GM21381 (cell line): ENCODE data around the gene KCNJ6.
"Not testable (repeated sequence)": the region's sequence is repeated elsewhere in the genome, so short reads cannot be mapped to it uniquely, and the experiment has no call there.

Source experiments
- ATAC-seq: cut with Tn5 transposase; IDR thresholded peaks from one replicate; pipeline ENCODE4 v1.9.1; 2021; ENCODE audit warnings: mild to moderate bottlenecking, moderate library complexity; ENCODE audit not compliant: unreplicated experiment

Gene KCNJ6

DNA sequence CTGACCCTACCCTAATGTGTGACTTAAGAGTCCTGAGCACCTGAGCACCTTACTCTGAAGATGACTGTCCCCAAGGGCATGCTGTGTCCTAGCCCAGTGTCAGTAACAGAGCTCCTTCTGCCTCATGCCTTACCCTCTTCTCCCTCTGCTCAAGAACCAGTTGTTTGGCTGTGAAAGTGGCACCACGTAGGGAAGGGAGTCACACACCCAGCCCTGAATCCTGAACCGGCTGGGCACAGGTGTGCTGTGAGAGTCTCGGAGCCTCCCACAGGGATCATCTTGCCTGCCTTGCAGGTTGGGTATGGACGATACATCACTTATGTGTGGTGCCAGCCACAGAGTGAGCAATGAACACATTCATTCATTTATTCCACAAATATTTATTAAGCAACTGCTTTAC, 329.1 kb downstream of the KCNJ6 start:
- ATAC-seq, result no peak

DNA sequence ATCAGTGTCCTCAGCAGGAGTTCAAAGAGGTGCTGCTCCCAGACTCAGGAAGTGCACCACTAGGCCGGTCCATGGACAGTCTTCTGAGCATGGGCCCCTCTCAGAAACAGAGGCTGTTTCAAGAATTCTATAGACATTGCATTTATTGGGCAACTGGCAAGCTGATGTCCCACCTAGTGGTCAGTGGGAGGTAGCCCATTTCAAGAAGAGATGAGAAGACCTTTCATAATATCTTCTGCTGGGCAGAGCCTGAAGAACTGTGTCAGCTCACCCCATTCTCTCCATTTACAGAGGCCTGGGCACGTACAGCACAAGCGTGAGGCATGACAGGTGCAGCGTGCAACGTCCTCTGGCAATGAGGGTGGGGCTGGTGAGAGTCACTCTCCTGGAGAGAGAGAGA, 333.7 kb downstream of the KCNJ6 start:
- ATAC-seq, result no peak

GRCh38 chr21:37580666-37581065, 335.6 kb downstream of the KCNJ6 start:
- ATAC-seq, result no peak

DNA sequence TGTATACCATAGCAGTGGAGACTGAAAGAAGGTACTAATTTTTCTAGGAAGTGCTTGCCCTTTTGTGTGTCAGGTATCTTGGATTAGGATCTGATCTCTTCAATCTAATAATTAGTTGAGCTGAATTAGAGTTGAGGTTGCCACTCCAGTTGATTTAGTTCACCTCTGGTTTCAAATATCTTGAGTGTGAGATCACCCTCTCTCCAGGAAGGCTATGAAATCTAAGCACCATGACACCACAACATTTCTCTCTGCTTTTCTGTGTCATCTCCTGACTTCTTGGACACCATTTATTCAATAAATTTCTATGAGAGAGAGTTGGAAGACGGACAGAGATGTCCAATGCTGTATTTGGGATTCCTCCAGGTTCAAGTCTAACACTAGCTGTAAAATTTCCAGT, 336.9 kb downstream of the KCNJ6 start:
- ATAC-seq, result no peak

DNA sequence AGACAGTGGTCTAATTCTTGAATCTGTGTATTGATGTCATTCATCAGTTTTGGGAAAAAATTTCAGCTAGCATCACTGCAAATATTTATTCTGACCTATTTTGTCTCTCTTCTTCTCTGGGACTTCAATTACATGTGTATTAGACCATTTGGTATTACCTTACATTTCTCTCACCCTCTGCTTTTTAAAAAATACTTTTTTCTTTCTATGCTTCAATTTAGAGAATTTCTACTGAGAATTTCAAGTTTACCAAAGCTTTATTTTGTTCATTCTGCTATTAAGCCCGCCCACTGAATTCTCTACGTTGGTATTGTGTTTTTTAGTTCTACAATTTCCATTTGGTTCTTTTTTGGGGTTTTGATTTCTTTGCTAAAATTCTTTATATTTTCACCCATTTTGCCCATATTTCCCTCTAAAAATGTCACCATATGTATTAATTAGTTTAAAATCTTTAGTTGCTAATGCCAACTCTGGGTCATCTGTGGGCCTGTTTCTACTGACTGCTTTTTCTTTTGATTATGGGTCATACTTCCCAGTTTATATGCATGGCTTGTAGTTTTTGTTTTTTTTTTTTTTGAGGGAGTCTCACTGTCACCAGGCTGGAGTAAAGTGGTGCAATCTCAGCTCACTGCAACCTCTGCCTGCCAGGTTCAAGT, 337.7 kb downstream of the KCNJ6 start:
- ATAC-seq, result no peak

DNA sequence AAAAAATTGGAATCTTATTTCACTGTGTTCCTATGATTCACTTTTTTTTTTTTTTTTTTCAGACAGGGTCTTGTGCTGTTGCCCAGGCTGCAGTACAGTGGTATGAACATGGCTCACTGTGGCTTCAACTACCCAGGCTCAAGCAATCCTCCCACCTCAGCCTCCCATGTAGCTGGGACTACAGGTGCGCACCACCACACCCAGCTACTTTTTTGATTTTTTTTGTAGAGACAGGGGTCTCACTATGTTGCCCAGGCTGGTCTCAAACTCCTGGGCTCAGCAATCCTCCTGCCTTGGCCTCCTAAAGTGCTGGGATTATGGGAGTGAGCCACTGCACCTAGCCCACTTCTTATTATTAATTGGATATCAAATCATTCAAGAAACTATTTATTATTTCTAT, 339.3 kb downstream of the KCNJ6 start:
- ATAC-seq, result not testable (repeated sequence)

- ATAC-seq, result no peak
These were observed 340.7 kb downstream of the KCNJ6 start for GRCh38 chr21:37575580-37575979.

- no peak for ATAC-seq
These were observed 341.5 kb downstream of the KCNJ6 start for GRCh38 chr21:37574751-37575150.

- ATAC-seq, result no peak
These were observed 341.9 kb downstream of the KCNJ6 start for GRCh38 chr21:37574316-37574715.

GRCh38 chr21:37571442-37571841, 344.8 kb downstream of the KCNJ6 start:
- no peak for ATAC-seq

GRCh38 chr21:37568916-37569315, 347.3 kb downstream of the KCNJ6 start:
- ATAC-seq, result no peak

GRCh38 chr21:37568415-37568814, 347.8 kb downstream of the KCNJ6 start:
- no peak for ATAC-seq

GRCh38 chr21:37566790-37567615, 349.3 kb downstream of the KCNJ6 start:
- ATAC-seq, result no peak

GRCh38 chr21:37565530-37566223, 350.6 kb downstream of the KCNJ6 start:
- no peak for ATAC-seq

- no peak for ATAC-seq
These were observed 351.2 kb downstream of the KCNJ6 start for GRCh38 chr21:37564924-37565529.

GRCh38 chr21:37564341-37564923, 351.8 kb downstream of the KCNJ6 start:
- ATAC-seq, result peak; percentile 47

DNA sequence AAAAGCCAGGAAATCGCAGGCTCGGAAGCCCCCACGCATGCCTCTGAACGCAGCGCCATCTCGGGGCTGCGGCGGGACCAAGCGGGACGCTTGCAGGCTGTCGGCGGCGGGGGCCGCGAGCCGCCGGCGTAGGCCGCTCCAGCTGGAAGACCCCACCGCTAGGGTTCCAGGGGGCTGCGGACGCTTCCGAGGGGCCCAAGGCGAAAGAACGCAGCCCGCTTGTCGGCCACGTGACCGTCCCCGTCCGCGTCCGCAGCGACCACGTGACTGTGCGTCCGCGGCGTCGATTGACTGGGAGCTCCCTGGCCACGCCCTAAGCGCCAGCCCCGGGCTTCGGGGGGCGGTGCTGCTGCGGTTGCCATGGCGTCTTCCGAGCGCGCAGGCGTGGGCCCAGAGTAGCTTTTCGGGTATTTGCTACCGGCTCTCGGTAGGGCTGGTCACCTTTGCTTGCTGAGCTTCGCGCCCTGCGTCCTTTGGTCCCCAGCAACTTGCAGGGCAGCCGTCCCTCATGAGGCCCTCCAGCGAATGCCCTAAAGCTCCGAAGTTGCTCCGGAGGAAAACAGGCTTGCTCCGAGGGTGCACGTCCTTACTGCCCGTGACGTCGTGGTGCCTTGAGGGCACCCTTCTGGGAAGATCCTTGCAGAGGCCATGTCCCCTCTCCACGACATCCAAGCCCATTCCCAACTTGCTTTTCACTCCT, 352.5 kb downstream of the KCNJ6 start:
- ATAC-seq, result peak; percentile 87

- ATAC-seq, result no peak
These were observed 353.2 kb downstream of the KCNJ6 start for GRCh38 chr21:37562920-37563640.

DNA sequence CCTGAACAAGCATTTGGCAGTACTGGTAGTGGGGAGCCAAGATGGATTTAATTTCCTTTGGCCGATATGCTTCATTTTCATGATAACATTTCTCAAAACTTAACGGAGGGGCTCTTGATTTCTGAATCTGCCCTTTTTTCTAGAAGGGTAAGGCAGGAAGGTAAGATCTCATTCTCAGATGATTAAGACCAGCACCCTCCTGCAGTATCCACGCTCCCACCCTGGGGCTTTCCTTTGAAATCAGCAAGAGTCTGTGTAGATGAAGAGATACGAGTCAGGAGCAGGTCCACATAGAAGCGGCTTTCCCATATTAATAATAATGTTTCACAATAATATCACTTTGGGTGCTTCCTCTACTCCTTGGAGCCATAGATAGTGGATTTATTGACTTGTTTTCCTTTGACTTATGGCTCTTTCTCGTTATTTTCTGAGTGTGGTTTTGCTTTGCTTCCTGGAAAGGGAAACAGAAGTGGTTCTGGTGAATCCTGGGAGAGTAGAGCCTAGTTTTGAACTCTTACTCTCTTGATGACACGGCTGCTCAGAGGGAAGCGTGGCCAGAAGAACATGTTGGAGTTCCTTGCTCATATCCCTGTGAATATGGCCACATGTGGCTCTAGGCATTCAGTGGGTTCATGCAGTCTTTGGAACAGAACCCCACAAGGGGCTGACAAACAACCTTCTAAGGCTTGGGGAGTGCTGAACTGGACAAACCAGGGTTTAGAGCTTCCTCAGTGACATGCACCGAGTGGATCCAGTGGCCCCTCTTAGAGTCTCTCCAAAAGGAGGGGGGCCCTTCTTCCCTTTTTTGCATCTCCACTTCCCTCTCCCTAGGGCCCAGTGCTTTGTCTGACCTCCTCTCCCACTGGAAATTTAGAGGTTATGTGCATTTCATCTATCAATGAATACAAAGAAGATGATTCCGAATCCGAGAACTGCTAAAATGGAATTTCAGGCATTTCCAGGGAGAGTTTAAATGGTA, 354.0 kb downstream of the KCNJ6 start:
- ATAC-seq, result no peak
